HFF-Myc (cell line): ENCODE data around the gene CREBRF.
"Not testable (repeated sequence)": the region's sequence is repeated elsewhere in the genome, so short reads cannot be mapped to it uniquely, and the experiment has no call there.

Experiments
- DNase-seq: peaks from one replicate; pipeline ENCODE4 v3.0.0-alpha.2; 2011; ENCODE audit warnings: low read depth; ENCODE audit errors: extremely low read depth
- H3K4me3 ChIP-seq: replicated peaks from 2 replicates; pipeline ENCODE4 v1.5.1; 2011; ENCODE audit warnings: low read depth, mild to moderate bottlenecking, control low read depth, low read length
- TF ChIP-seq, protein P1 (sequence below): IDR thresholded peaks from 2 replicates; pipeline ENCODE4 v1.5.1; 2012; ENCODE audit warnings: mild to moderate bottlenecking, low read depth, low read length, control low read depth; ENCODE audit errors: missing control alignments

CREBRF gene

DNA sequence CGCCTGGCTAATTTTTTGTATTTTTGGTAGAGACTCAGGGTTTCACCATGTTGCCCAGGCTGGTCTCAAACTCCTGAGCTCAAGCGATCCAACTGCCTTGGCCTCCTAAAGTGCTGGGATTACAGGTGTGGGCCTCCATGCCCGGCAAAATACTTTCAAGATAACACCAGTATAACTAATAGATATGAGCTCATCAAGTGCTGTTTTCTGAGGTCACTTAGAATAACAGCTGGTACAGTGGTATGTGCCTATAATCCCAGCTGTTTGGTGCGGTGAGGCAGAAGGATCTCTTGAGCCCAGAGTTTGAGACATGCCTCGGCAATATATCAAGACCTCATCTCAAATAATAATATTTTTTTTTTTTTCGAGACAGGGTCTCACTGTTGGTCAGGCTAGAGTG is 30.5 kb upstream of the CREBRF start:
- no peak overlapping the region for H3K4me3 ChIP-seq
- DNase-seq, result no peak
- TF ChIP-seq, protein P1, sequence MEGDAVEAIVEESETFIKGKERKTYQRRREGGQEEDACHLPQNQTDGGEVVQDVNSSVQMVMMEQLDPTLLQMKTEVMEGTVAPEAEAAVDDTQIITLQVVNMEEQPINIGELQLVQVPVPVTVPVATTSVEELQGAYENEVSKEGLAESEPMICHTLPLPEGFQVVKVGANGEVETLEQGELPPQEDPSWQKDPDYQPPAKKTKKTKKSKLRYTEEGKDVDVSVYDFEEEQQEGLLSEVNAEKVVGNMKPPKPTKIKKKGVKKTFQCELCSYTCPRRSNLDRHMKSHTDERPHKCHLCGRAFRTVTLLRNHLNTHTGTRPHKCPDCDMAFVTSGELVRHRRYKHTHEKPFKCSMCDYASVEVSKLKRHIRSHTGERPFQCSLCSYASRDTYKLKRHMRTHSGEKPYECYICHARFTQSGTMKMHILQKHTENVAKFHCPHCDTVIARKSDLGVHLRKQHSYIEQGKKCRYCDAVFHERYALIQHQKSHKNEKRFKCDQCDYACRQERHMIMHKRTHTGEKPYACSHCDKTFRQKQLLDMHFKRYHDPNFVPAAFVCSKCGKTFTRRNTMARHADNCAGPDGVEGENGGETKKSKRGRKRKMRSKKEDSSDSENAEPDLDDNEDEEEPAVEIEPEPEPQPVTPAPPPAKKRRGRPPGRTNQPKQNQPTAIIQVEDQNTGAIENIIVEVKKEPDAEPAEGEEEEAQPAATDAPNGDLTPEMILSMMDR, result no peak

DNA sequence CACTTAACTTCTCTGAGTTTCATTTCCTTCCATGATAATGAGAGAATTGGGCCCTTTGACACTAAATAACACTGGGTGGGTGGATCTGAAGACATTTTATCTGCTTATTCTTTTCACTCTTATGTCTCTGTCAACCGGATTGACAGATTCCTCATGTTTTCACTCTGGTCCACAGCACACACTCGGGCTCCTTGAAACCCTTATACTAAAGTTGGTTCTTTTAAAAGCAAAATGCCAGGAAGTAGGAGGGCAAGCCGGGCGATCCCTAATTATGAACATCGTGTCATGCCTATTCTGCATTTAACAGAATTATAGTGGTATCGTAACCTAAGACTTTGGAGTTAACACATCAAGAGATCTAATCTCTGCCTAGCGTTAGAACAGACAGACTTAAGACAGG is 28.2 kb upstream of the CREBRF start:
- no peak overlapping the region for H3K4me3 ChIP-seq
- DNase-seq, result no peak
- TF ChIP-seq, protein P1, result no peak

DNA sequence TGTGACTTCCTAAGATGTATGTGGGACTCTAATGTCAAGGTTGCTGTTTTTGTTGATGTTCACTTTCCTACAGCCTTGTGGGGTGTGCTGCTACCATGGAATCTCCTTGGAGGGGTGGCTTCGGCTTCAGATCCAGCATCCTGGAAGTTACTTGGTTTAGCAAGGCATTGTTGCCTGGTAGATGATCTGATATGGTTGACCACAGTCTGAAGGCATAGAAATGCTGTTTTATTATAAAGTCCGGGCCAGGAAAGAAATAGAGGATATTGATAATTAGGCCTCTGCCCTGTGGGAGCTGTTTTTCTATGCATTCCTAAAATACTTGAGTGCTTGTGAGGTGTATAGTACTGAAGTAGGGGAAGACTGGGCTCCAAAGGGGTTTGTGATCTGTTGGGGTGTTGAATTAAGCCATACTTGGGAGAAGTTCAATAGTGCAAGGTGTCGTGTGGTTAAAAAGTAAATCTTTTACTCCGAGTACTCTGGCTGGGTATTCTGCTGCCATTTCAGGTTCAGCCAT is 27.3 kb upstream of the CREBRF start:
- no peak for DNase-seq
- no peak overlapping the region for H3K4me3 ChIP-seq
- TF ChIP-seq, protein P1, result no peak

DNA sequence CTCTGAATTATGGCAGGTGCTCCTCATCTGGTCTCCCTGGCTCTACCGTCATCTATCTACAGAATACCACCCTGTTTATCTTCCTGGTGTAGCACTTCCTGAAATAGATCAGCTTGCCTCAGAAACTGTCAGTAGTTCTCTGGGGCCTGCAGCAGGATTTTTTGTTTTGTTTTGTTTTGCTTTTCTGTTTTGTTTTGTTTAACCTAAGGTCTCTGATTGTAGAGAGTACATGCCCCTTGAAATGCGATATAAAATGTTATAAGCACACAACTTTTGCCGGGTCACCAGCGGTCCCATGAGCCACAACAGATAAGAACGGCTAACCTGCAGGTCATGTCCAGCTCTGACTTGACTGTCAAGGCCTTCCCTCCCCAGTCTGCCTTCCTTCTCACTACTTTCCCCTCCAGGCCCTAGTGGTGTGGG is 26.6 kb upstream of the CREBRF start:
- TF ChIP-seq, protein P1, result no peak
- no peak for DNase-seq
- no peak overlapping the region for H3K4me3 ChIP-seq

DNA sequence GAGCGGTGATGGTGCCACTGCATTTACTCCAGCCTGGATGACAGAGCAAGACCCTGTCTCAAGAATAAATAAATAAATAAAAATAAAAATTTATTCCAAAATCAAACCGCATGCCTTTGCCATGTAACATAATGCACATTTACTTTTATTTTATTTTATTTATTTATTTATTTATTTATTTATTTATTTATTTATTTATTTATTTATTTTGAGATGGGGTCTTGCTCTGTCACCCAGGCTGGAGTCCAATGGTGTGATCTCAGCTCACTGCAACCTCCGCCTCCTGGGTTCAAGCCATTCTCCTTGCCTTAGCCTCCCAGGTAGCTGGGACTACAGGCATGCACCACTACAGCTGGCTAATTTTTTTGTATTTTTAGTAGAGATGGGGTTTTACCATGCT is 24.1 kb upstream of the CREBRF start:
- DNase-seq, H3K4me3 ChIP-seq: not testable (repeated sequence)

DNA sequence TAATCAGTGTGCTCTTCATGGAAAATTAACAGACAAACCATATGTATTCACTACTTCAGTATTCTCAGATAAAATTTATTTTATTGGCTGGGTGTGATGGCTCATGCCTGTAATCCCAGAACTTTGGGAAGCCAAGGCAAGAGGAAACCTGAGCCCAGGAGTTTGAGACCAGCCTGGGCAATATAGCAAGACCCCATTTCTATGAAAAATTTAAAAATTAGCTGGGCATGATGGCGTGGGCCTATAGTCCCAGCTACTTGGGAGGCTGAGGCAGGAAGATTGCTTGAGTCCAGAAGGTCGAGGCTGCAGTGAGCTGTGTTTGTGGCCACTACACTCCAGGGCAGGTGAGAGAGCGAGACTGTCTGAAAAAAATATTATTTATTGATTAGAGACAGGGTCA is 23.4 kb upstream of the CREBRF start:
- no peak for DNase-seq
- H3K4me3 ChIP-seq, result no peak overlapping the region
- TF ChIP-seq, protein P1, result no peak

DNA sequence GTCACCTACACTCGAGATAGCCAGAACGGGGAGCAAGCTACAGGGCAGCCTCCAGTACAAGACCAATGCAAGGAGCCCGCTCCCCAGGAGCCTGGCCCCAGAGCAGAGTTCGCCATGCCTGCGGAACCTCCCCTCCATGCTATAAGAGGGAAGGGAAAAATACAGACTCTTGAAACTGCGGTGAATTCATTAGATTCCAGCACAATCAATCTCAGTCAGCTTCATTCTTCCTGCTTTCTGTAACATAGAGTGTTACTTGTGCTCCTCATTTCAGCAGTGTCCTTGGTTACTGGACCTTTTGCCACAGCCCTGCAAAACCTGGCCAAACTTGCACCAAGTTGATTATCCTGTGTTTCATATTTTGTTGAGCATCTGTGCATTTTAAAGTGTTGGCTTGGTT is 22.2 kb upstream of the CREBRF start:
- DNase-seq, result no peak
- TF ChIP-seq, protein P1, result no peak
- no peak overlapping the region for H3K4me3 ChIP-seq
